OCI-LY1 (cell line): ENCODE data around the gene KHDC4.

Experiments used
- H2AFZ ChIP-seq: fragments of 200-600 bp; sonication (generic), shearing (Covaris generic); 2 replicates; pipeline ENCODE4 v1.6.0; 2014; ENCODE audit warnings: antibody characterized with exemption, mild to moderate bottlenecking, low read length
- H3F3A ChIP-seq: fragments of 200-600 bp; sonication (generic), shearing (Covaris generic); 2 replicates; pipeline ENCODE4 v1.6.0; 2014; ENCODE audit warnings: mild to moderate bottlenecking, antibody characterized with exemption, low read length, moderate library complexity; ENCODE audit not compliant: insufficient read depth
- H3K27ac ChIP-seq: fragments of 200-600 bp; sonication (generic); 2 replicates; pipeline ENCODE4 v1.5.1; 2014; ENCODE audit warnings: low read length, mixed run types, mild to moderate bottlenecking, low read depth; ENCODE audit not compliant: poor library complexity, severe bottlenecking
- H3K27me3 ChIP-seq: fragments of 200-600 bp; sonication (generic); 2 replicates; pipeline ENCODE4 v1.6.0; 2014; ENCODE audit warnings: antibody characterized with exemption, mild to moderate bottlenecking, low read length, moderate library complexity; ENCODE audit not compliant: insufficient read depth
- H3K36me3 ChIP-seq: fragments of 200-600 bp; sonication (generic); 2 replicates; pipeline ENCODE4 v1.6.1; 2014; ENCODE audit warnings: mild to moderate bottlenecking, antibody characterized with exemption, low read length, moderate library complexity, mixed read lengths; ENCODE audit not compliant: insufficient read depth
- H3K4me1 ChIP-seq: fragments of 200-600 bp; sonication (generic); 2 replicates; pipeline ENCODE4 v1.5.1; 2014; ENCODE audit warnings: mild to moderate bottlenecking, low read length, moderate library complexity; ENCODE audit not compliant: insufficient read depth, severe bottlenecking
- H3K4me2 ChIP-seq: fragments of 200-600 bp; sonication (generic), shearing (Covaris generic); 2 replicates; pipeline ENCODE4 v1.6.1; 2014; ENCODE audit warnings: low read length
- H3K4me3 ChIP-seq: fragments of 200-600 bp; sonication (generic); 2 replicates; pipeline ENCODE4 v1.5.1; 2014; ENCODE audit warnings: low read length, low read depth, mild to moderate bottlenecking, mixed read lengths; ENCODE audit not compliant: poor library complexity, severe bottlenecking
- H3K79me2 ChIP-seq: fragments of 200-600 bp; shearing (Covaris generic); 2 replicates; pipeline ENCODE4 v1.6.1; 2016; ENCODE audit warnings: mixed run types, low read length, mixed read lengths; ENCODE audit not compliant: insufficient read depth
- H3K9ac ChIP-seq: fragments of 200-600 bp; sonication (generic), shearing (Covaris generic); 2 replicates; pipeline ENCODE4 v1.6.1; 2014; ENCODE audit warnings: mild to moderate bottlenecking, low read length, mixed read lengths
- H3K9me2 ChIP-seq: fragments of 200-600 bp; sonication (generic), shearing (Covaris generic); 2 replicates; pipeline ENCODE4 v1.6.1; 2014; ENCODE audit warnings: low read depth, mild to moderate bottlenecking, low read length, mixed read lengths
- H3K9me3 ChIP-seq: fragments of 200-600 bp; shearing (Covaris generic); 2 replicates; pipeline ENCODE4 v1.6.1; 2014; ENCODE audit warnings: low read length, mixed read lengths
- H4K20me1 ChIP-seq: fragments of 200-600 bp; sonication (generic), shearing (Covaris generic); 2 replicates; pipeline ENCODE4 v1.6.0; 2016; ENCODE audit warnings: mild to moderate bottlenecking, low read length; ENCODE audit not compliant: insufficient read depth
- CTCF ChIP-seq: fragments of 200-600 bp; sonication (generic), shearing (Covaris generic); IDR thresholded peaks from 2 replicates; pipeline ENCODE4 v1.5.1; 2017; ENCODE audit warnings: mild to moderate bottlenecking, antibody characterized with exemption, low read length, moderate library complexity, mixed read lengths
- EZH2 ChIP-seq: fragments of 200-600 bp; sonication (generic), shearing (Covaris generic); IDR thresholded peaks from 2 replicates; pipeline ENCODE4 v1.8.0; 2017; ENCODE audit warnings: borderline replicate concordance, mixed run types, mild to moderate bottlenecking, antibody characterized with exemption, low read length, moderate library complexity, mixed read lengths

The KHDC4 gene

GRCh38 chr1:155904261-155904660 is 30.0 kb downstream of the KHDC4 start:
- no peaks in the 10 kb centered on the region for H3K27me3 ChIP-seq
- peaks cover 80% of the 10 kb centered on the region for H3K36me3 ChIP-seq
- no peaks in the 10 kb centered on the region for H3K4me1 ChIP-seq
- no peaks in the 10 kb centered on the region for H3K79me2 ChIP-seq
- no peak overlapping the region for H3K27ac ChIP-seq
- H3K9me2 ChIP-seq = no peaks in the 10 kb centered on the region
- no peaks in the 10 kb centered on the region for H3K9me3 ChIP-seq
- no peaks in the 10 kb centered on the region for H4K20me1 ChIP-seq
- no peak overlapping the region for H3K4me2 ChIP-seq
- H2AFZ ChIP-seq = no peak overlapping the region
- H3F3A ChIP-seq = no peaks in the 10 kb centered on the region; the same call in 1 of the 2 replicates
- H3K9ac ChIP-seq = no peak overlapping the region
- TF ChIP-seq EZH2 (no peak), CTCF (no peak)
- H3K4me3 ChIP-seq = no peak overlapping the region

GRCh38 chr1:155900161-155900560 is 34.1 kb downstream of the KHDC4 start:
- Histone ChIP-seq H3K36me3 (peaks cover 75% of the 10 kb centered on the region), H3K4me2 (no peak overlapping the region), H3F3A (no peaks in the 10 kb centered on the region; the same call in 1 of the 2 replicates), H3K27me3 (no peaks in the 10 kb centered on the region), H4K20me1 (0 out of 2 replicates have a peak, but pooled peaks cover 2% of the 10 kb centered on the region), H3K9me3 (no peaks in the 10 kb centered on the region), H3K9me2 (no peaks in the 10 kb centered on the region), H3K9ac (no peak overlapping the region), H3K27ac (no peak overlapping the region), H3K79me2 (no peaks in the 10 kb centered on the region), H3K4me1 (no peaks in the 10 kb centered on the region), H3K4me3 (no peak overlapping the region), H2AFZ (no peak overlapping the region)
- TF ChIP-seq EZH2 = no peak

- Histone ChIP-seq H3K4me1 (no peaks in the 10 kb centered on the region), H3K9me2 (no peaks in the 10 kb centered on the region), H3F3A (no peaks in the 10 kb centered on the region; the same call in 1 of the 2 replicates), H3K27ac (no peak overlapping the region), H3K9me3 (no peaks in the 10 kb centered on the region), H2AFZ (no peak overlapping the region), H3K4me3 (no peak overlapping the region), H3K79me2 (no peaks in the 10 kb centered on the region), H3K9ac (no peak overlapping the region), H3K27me3 (no peaks in the 10 kb centered on the region), H3K36me3 (peaks cover 70% of the 10 kb centered on the region), H3K4me2 (no peak overlapping the region), H4K20me1 (0 out of 2 replicates have a peak, but pooled peaks cover 2% of the 10 kb centered on the region)
- TF ChIP-seq CTCF (no peak), EZH2 (no peak)
Measured at GRCh38 chr1:155899683-155900082, 34.5 kb downstream of the KHDC4 start.

- Histone ChIP-seq H3K9me3 (no peaks in the 10 kb centered on the region), H3K9ac (no peak overlapping the region), H2AFZ (no peak overlapping the region), H3K9me2 (no peaks in the 10 kb centered on the region), H3K4me3 (no peak overlapping the region), H3K36me3 (peaks cover 62% of the 10 kb centered on the region), H3K27ac (no peak overlapping the region), H3K79me2 (no peaks in the 10 kb centered on the region), H3F3A (no peaks in the 10 kb centered on the region; the same call in 1 of the 2 replicates), H3K4me2 (no peak overlapping the region), H3K4me1 (no peaks in the 10 kb centered on the region), H3K27me3 (no peaks in the 10 kb centered on the region), H4K20me1 (0 out of 2 replicates have a peak, but pooled peaks cover 2% of the 10 kb centered on the region)
- no peak for TF ChIP-seq CTCF
- TF ChIP-seq EZH2 = no peak
Measured at GRCh38 chr1:155898888-155899287, 35.3 kb downstream of the KHDC4 start.
